ENCODE measurements around the gene ERC1. TPM values are rescaled to one million over a fixed set of nuclear protein-coding genes. Genes with fewer than 3 reads are reported as not detected.
"Not testable (repeated sequence)": the region's sequence is repeated elsewhere in the genome, so short reads cannot be mapped to it uniquely, and the experiment has no call there.

ERC1 gene
- total and polyA plus RNA-seq, 7 donors, result 5.4 to 97.8 (median 34.6) TPM

- intact Hi-C loops (cut with DNase I), result no loop called here
- Histone ChIP-seq H3K4me1 (peaks cover 0 to 6% (median 3%) of the 10 kb centered on the region in 4 donors), H3K36me3 (peaks cover 0 to 58% (median 2%) of the 10 kb centered on the region in 4 donors), H3K27ac (no peak overlapping the region), H3K4me3 (no peak overlapping the region), H3K27me3 (no peaks in the 10 kb centered on the region), H3K9me3 (no peaks in the 10 kb centered on the region)
- WGBS, 2 donors, result 91 to 94% methylated on average over 4 of the region's 4 CpGs
- DNase-seq, result no peak
- no peak for TF ChIP-seq EP300 (IDR thresholded peaks at IDR 0.05)
- TF ChIP-seq POLR2A (IDR thresholded peaks at IDR 0.05), result no peak
- TF ChIP-seq POLR2AphosphoS5 (IDR thresholded peaks at IDR 0.05), result no peak
- no peak for TF ChIP-seq CTCF (IDR thresholded peaks at IDR 0.05)
Observed at GRCh38 chr12:1188016-1188415, 197.0 kb downstream of the ERC1 start.

- Histone ChIP-seq H3K9me3 (no peaks in the 10 kb centered on the region), H3K27me3 (no peaks in the 10 kb centered on the region), H3K36me3 (peaks cover 0 to 48% (median 2%) of the 10 kb centered on the region in 4 donors), H3K27ac (no peak overlapping the region), H3K4me3 (no peak overlapping the region), H3K4me1 (peaks cover 0 to 6% (median 3%) of the 10 kb centered on the region in 4 donors)
- WGBS, 2 donors, result 79 to 87% methylated on average over 4 of the region's 4 CpGs
- TF ChIP-seq CTCF (IDR thresholded peaks at IDR 0.05), result no peak
- TF ChIP-seq POLR2AphosphoS5 (IDR thresholded peaks at IDR 0.05), result no peak
- no peak for TF ChIP-seq POLR2A (IDR thresholded peaks at IDR 0.05)
- no peak for TF ChIP-seq EP300 (IDR thresholded peaks at IDR 0.05)
- no peak for DNase-seq
- intact Hi-C loops (cut with DNase I), result no loop called here
Observed at GRCh38 chr12:1189163-1189562, 198.1 kb downstream of the ERC1 start.

- no peak for TF ChIP-seq POLR2A (IDR thresholded peaks at IDR 0.05)
- no peak for TF ChIP-seq CTCF (IDR thresholded peaks at IDR 0.05)
- TF ChIP-seq POLR2AphosphoS5 (IDR thresholded peaks at IDR 0.05), result no peak
- Histone ChIP-seq H3K4me1 (peaks cover 0 to 6% (median 3%) of the 10 kb centered on the region in 4 donors), H3K9me3 (peaks cover 0 to 5% (median 0%) of the 10 kb centered on the region in 4 donors), H3K27ac (no peak overlapping the region), H3K27me3 (no peaks in the 10 kb centered on the region), H3K4me3 (no peak overlapping the region), H3K36me3 (peaks cover 0 to 13% (median 0%) of the 10 kb centered on the region in 4 donors)
- WGBS, 2 donors, result 91% methylated on average over 4 of the region's 4 CpGs
- intact Hi-C loops (cut with DNase I), result no loop called here
- DNase-seq, result no peak
Observed at GRCh38 chr12:1195513-1195912, 204.5 kb downstream of the ERC1 start.

- Histone ChIP-seq H3K9me3 (peaks cover 0 to 5% (median 0%) of the 10 kb centered on the region in 4 donors), H3K36me3 (peaks cover 0 to 3% (median 0%) of the 10 kb centered on the region in 4 donors), H3K4me3 (no peak overlapping the region), H3K27ac (no peak overlapping the region), H3K4me1 (no peaks in the 10 kb centered on the region), H3K27me3 (no peaks in the 10 kb centered on the region)
- no peak for DNase-seq
- 98 to 99% methylated on average over 3 of the region's 3 CpGs for WGBS, 2 donors
- TF ChIP-seq EP300 (IDR thresholded peaks at IDR 0.05) (no peak), POLR2A (IDR thresholded peaks at IDR 0.05) (no peak), CTCF (IDR thresholded peaks at IDR 0.05) (no peak), POLR2AphosphoS5 (IDR thresholded peaks at IDR 0.05) (no peak)
- intact Hi-C loops (cut with DNase I), result no loop called here
Observed at GRCh38 chr12:1197264-1198018, 206.4 kb downstream of the ERC1 start.

- H3K36me3 ChIP-seq; H3K4me3 ChIP-seq; H3K27ac ChIP-seq; H3K27me3 ChIP-seq; DNase-seq; H3K9me3 ChIP-seq; intact Hi-C loops (cut with DNase I): not testable (repeated sequence)
- H3K4me1 ChIP-seq, result peaks cover 0 to 12% (median 10%) of the 10 kb centered on the region in 4 donors
- WGBS, 2 donors, result 92 to 96% methylated on average over 5 of the region's 5 CpGs
Observed at GRCh38 chr12:1198854-1199253, 207.8 kb downstream of the ERC1 start.
